HCT116 (cell line): Measurements from ENCODE around the gene SUN2. TPM values are rescaled to one million over a fixed set of nuclear protein-coding genes. Genes with fewer than 3 reads are reported as not detected.

Experiments used
- ATAC-seq: fragments of 200-7000 bp; cut with Tn5 transposase; 2 replicates; pipeline ENCODE4 v1.9.1; 2020; ENCODE audit warnings: mild to moderate bottlenecking, moderate library complexity
- BruUV-seq: library from RNA; stranded (reverse); fragments of 400-500 nt; replicated peaks from 2 replicates; lab custom pipeline; 2021; lab: Mats Ljungman, UMichigan
- CTCF ChIA-PET: fragments of 300-600 bp; sonication (Branson Sonifier 250); formaldehyde crosslinking; loops from one replicate; lab custom pipeline; 2021; ENCODE audit warnings: antibody characterized with exemption; lab: Charles Lee
- POLR2A ChIA-PET: fragments of 300-600, 350-600 bp; sonication (Branson Sonifier 250); formaldehyde crosslinking; loops from one replicate; lab custom pipeline; 2021; ENCODE audit warnings: antibody characterized with exemption; lab: Charles Lee
- RAD21 ChIA-PET, 2 experiments: fragments of 300-600 bp; sonication (Branson Sonifier 250); formaldehyde crosslinking; loops; one replicate each; lab custom pipeline; 2023; ENCODE audit warnings: low total read pairs in 2 of 2; ENCODE audit not compliant: uncharacterized antibody in 2 of 2, unreplicated experiment in 2 of 2, low non-redundant PET in 1 of 2; lab: Charles Lee
- DNase-seq: peaks from one replicate; pipeline ENCODE4 v3.0.0-alpha.2; 2010; ENCODE audit warnings: low read depth, low spot score
- H2AFZ ChIP-seq: fragments of 200-600 bp; shearing (Covaris generic), sonication (generic); 2 replicates; pipeline ENCODE4 v1.6.1; 2017; ENCODE audit warnings: low read depth, mixed run types, mixed read lengths, antibody characterized with exemption, low read length; ENCODE audit not compliant: poor library complexity, severe bottlenecking
- H3K27ac ChIP-seq: 2 replicates; pipeline ENCODE4 v1.5.1; 2012; ENCODE audit warnings: low read depth, low read length
- H3K27me3 ChIP-seq: fragments of 200-600 bp; sonication (generic); 2 replicates; pipeline ENCODE4 v1.6.1; 2016; ENCODE audit warnings: mixed run types, low read length, mixed read lengths; ENCODE audit not compliant: insufficient read depth
- H3K36me3 ChIP-seq, 2 experiments: fragments of 200-500 bp in 1 of 2; fragments of 200-600 bp in 1 of 2; sonication (Bioruptor generic) in 1 of 2; sonication (generic) in 1 of 2; 2 replicates each; pipeline versions ENCODE4 v1.5.1 to v1.6.1; 2014 to 2016; ENCODE audit warnings: low read length in 2 of 2, inconsistent platforms in 1 of 2, mixed read lengths in 1 of 2, mixed run types in 1 of 2; ENCODE audit not compliant: insufficient read depth in 2 of 2, control insufficient read depth in 1 of 2
- H3K4me1 ChIP-seq, 2 experiments: fragments of 200-600 bp in 1 of 2; sonication (generic) in 1 of 2; 2 replicates each; pipeline versions ENCODE4 v1.5.1 to v1.6.1; 2012 to 2017; ENCODE audit warnings: low read length in 2 of 2, inconsistent platforms in 1 of 2, mild to moderate bottlenecking in 1 of 2, mixed read lengths in 1 of 2, mixed run types in 1 of 2, moderate library complexity in 1 of 2; ENCODE audit not compliant: insufficient read depth in 2 of 2, control insufficient read depth in 1 of 2
- H3K4me2 ChIP-seq: fragments of 200-600 bp; sonication (generic); 2 replicates; pipeline ENCODE4 v1.6.1; 2017; ENCODE audit warnings: mixed run types, low read length, mixed read lengths
- H3K4me3 ChIP-seq, 2 experiments: fragments of 200-600 bp in 1 of 2; sonication (generic) in 1 of 2; replicated peaks in 1 of 2; 2 replicates each; pipeline ENCODE4 v1.5.1; 2011 to 2016; ENCODE audit warnings: low read length in 2 of 2, control low read depth in 1 of 2, low read depth in 1 of 2, mild to moderate bottlenecking in 1 of 2, mixed read lengths in 1 of 2, mixed run types in 1 of 2
- H3K79me2 ChIP-seq: fragments of 200-600 bp; sonication (generic); 2 replicates; pipeline ENCODE4 v1.6.1; 2017; ENCODE audit warnings: mild to moderate bottlenecking, mixed run types, low read length, moderate library complexity, mixed read lengths; ENCODE audit not compliant: insufficient read depth
- H3K9ac ChIP-seq: fragments of 200-600 bp; sonication (generic); 2 replicates; pipeline ENCODE4 v1.6.1; 2016; ENCODE audit warnings: low read length, mixed read lengths
- H3K9me2 ChIP-seq: fragments of 200-600 bp; sonication (generic), shearing (Covaris generic); 2 replicates; pipeline ENCODE4 v1.6.1; 2017; ENCODE audit warnings: mixed run types, mild to moderate bottlenecking, moderate library complexity; ENCODE audit not compliant: insufficient read depth
- H3K9me3 ChIP-seq, 2 experiments: fragments of 200-500 bp in 1 of 2; fragments of 200-600 bp in 1 of 2; sonication (Bioruptor generic) in 1 of 2; sonication (generic) in 1 of 2; 2 replicates each; pipeline ENCODE4 v1.6.1; 2014 to 2017; ENCODE audit warnings: low read length in 2 of 2, mixed read lengths in 2 of 2, inconsistent platforms in 1 of 2, low read depth in 1 of 2, mild to moderate bottlenecking in 1 of 2, mixed run types in 1 of 2, moderate library complexity in 1 of 2; ENCODE audit not compliant: control insufficient read depth in 1 of 2, insufficient read depth in 1 of 2
- H4K20me1 ChIP-seq: fragments of 200-600 bp; sonication (generic), shearing (Covaris generic); 2 replicates; pipeline ENCODE4 v1.6.1; 2017; ENCODE audit warnings: mixed run types, mild to moderate bottlenecking, moderate library complexity; ENCODE audit not compliant: insufficient read depth
- CBX3 ChIP-seq: IDR thresholded peaks from 2 replicates; pipeline ENCODE4 v1.6.1; 2012; ENCODE audit warnings: low read depth
- EGR1 ChIP-seq: IDR thresholded peaks from 2 replicates; pipeline ENCODE4 v1.6.1; 2012; ENCODE audit warnings: low read depth
- ELF1 ChIP-seq: IDR thresholded peaks from 2 replicates; pipeline ENCODE4 v1.6.1; 2012; ENCODE audit warnings: low read depth, borderline replicate concordance
- JUND ChIP-seq: IDR thresholded peaks from 2 replicates; pipeline ENCODE4 v1.6.1; 2012
- POLR2A ChIP-seq: IDR thresholded peaks from 2 replicates; pipeline ENCODE4 v1.7.0; 2011; ENCODE audit warnings: borderline replicate concordance; ENCODE audit not compliant: insufficient read depth, insufficient read length; ENCODE audit errors: extremely low read depth
- POLR2AphosphoS5 ChIP-seq: IDR thresholded peaks from 2 replicates; pipeline ENCODE4 v1.6.1; 2011; ENCODE audit warnings: mild to moderate bottlenecking, low read depth, low read length, moderate library complexity
- RAD21 ChIP-seq: IDR thresholded peaks from 2 replicates; pipeline ENCODE4 v1.6.1; 2012; ENCODE audit warnings: low read depth, mild to moderate bottlenecking
- intact Hi-C: fragments of 100-400 bp; cut with micrococcal nuclease; formaldehyde crosslinking; loops from 2 replicates; pipeline ENCODE4 v1.10.0; 2022
- total RNA-seq: library from RNA; stranded (reverse); gene quantifications from one replicate; pipeline ENCODE4 v1.2.1, GENCODE V29; 2021; ENCODE audit not compliant: unreplicated experiment
- TF ChIP-seq, protein P1 (sequence below), 3 experiments: fragments of 200-600 bp in 1 of 3; sonication (generic) in 1 of 3; IDR thresholded peaks in 2 of 3; conservative IDR thresholded peaks in 1 of 3; 2 replicates each; pipeline ENCODE4 v1.5.1; 2012 to 2017; ENCODE audit warnings: low read depth in 2 of 3, low read length in 2 of 3, antibody characterized with exemption in 1 of 3, borderline replicate concordance in 1 of 3, control low read depth in 1 of 3, mild to moderate bottlenecking in 1 of 3, mixed read lengths in 1 of 3, mixed run types in 1 of 3, moderate library complexity in 1 of 3; ENCODE audit not compliant: insufficient read depth in 1 of 3

SUN2 gene
- total RNA-seq, 1 experiment from 2014 or later = 71.6 TPM

GRCh38 chr22:38717244-38717643, 38.6 kb downstream of the SUN2 start:
- TF ChIP-seq EGR1 (no peak), ELF1 (no peak)
- no peak for DNase-seq
- CTCF ChIA-PET = interaction anchor here (1.2 to 1.6 kb wide), 2 partner anchors 16 to 51 kb away, joined by 5 read pairs; no protein-coding TSS in a partner anchor

DNA sequence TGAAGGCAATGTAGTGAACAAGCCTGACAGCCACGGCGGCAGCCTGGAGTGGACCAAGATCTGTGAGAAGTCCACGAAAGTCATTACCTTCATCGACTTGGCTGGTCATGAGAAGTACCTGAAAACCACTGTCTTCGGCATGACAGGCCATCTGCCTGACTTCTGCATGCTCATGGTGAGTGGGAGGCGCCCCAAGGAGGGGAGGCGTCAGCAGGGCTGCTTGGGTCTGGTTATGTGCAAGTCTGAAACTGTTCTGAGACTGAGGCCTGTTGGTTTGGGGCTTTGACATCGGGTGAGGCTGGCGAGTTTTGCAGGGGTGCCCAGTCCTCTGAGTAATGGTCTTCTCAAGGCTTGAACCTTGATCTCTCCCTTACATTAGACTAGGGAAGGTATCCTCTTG, 39.0 kb downstream of the SUN2 start:
- no peak for TF ChIP-seq CBX3
- TF ChIP-seq JUND = no peak
- no peak for TF ChIP-seq POLR2AphosphoS5
- TF ChIP-seq EGR1 = no peak
- TF ChIP-seq, protein P1, sequence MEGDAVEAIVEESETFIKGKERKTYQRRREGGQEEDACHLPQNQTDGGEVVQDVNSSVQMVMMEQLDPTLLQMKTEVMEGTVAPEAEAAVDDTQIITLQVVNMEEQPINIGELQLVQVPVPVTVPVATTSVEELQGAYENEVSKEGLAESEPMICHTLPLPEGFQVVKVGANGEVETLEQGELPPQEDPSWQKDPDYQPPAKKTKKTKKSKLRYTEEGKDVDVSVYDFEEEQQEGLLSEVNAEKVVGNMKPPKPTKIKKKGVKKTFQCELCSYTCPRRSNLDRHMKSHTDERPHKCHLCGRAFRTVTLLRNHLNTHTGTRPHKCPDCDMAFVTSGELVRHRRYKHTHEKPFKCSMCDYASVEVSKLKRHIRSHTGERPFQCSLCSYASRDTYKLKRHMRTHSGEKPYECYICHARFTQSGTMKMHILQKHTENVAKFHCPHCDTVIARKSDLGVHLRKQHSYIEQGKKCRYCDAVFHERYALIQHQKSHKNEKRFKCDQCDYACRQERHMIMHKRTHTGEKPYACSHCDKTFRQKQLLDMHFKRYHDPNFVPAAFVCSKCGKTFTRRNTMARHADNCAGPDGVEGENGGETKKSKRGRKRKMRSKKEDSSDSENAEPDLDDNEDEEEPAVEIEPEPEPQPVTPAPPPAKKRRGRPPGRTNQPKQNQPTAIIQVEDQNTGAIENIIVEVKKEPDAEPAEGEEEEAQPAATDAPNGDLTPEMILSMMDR (IDR thresholded peaks at IDR 0.05 in 2 of 3, conservative IDR thresholded peaks at IDR 0.05 in 1 of 3; ENCODE audit: borderline replicate concordance in 1 of 3, insufficient read depth in 1 of 3, low read depth in 2 of 3, low read length in 2 of 3) = no peak
- no peak for TF ChIP-seq POLR2A
- no peak for TF ChIP-seq RAD21
- TF ChIP-seq, all 23 proteins: peak for 0
- Histone ChIP-seq H3K27ac (peak overlapping the region; percentile 32; the same call in 1 of the 2 replicates), H3K4me2 (no peak overlapping the region), H3K36me3 (peaks cover 7 to 11% of the 10 kb centered on the region in 2 experiments; a peak in 3 of 4 replicates), H3K79me2 (peaks cover 51% of the 10 kb centered on the region), H3K9me2 (no peaks in the 10 kb centered on the region), H3K27me3 (no peaks in the 10 kb centered on the region), H3K4me3 (no peak overlapping the region), H4K20me1 (no peaks in the 10 kb centered on the region), H3K4me1 (peaks cover 12 to 21% of the 10 kb centered on the region in 2 experiments), H2AFZ (no peak overlapping the region), H3K9ac (no peak overlapping the region), H3K9me3 (no peaks in the 10 kb centered on the region)
- DNase-seq = no peak
- ATAC-seq = no peak
- intact Hi-C loops = no loop called here
- CTCF ChIA-PET = interaction anchor here (1.2 kb wide), 1 partner anchor 16 kb away, joined by 5 read pairs; no protein-coding TSS in a partner anchor
- RAD21 ChIA-PET = no interaction called here
- no TSS peak for BruUV-seq
- POLR2A ChIA-PET = interaction anchor here (1.7 kb wide), 1 partner anchor 16 kb away, joined by 3 read pairs; no protein-coding TSS in a partner anchor

More at GRCh38 chr22:38717244-38717643, 38.6 kb downstream of the SUN2 start:
- H3K9ac ChIP-seq = 0 out of 2 replicates have a peak overlapping the region, but pooled peaks have one; percentile 19
- ATAC-seq = no peak
- ChIA-PET RAD21 (no interaction called here), POLR2A (interaction anchor here (1.7 to 1.8 kb wide), 2 partner anchors 11 to 16 kb away, joined by 3 to 5 read pairs; partner anchors contain the start of gene GTPBP1)
- H4K20me1 ChIP-seq = no peaks in the 10 kb centered on the region
- H3K27me3 ChIP-seq = no peaks in the 10 kb centered on the region
- peaks cover 8 to 11% of the 10 kb centered on the region in 2 experiments; a peak in 3 of 4 replicates for H3K36me3 ChIP-seq
- H3K4me2 ChIP-seq = no peak overlapping the region
- H3K4me1 ChIP-seq = peaks cover 12 to 21% of the 10 kb centered on the region in 2 experiments
- peak overlapping the region; percentile 32; the same call in 1 of the 2 replicates for H3K27ac ChIP-seq
- no peak overlapping the region for H2AFZ ChIP-seq
- no peaks in the 10 kb centered on the region for H3K9me2 ChIP-seq
- intact Hi-C loops = no loop called here
- BruUV-seq = no TSS peak
- H3K79me2 ChIP-seq = peaks cover 47% of the 10 kb centered on the region
- H3K4me3 ChIP-seq = no peak overlapping the region
- no peaks in the 10 kb centered on the region for H3K9me3 ChIP-seq
